AML-193 (cell line): ENCODE measurements around the gene RIMS4.

Experiments
- DNase-seq, 2 experiments: peaks; one replicate each; lab custom pipeline; 2025; lab: John Stamatoyannopoulos, UW

The RIMS4 gene

GRCh38 chr20:44796311-44796710 lies 14.0 kb downstream of the RIMS4 start:
- no peak for DNase-seq

GRCh38 chr20:44795836-44796235 lies 14.5 kb downstream of the RIMS4 start:
- DNase-seq: no peak

GRCh38 chr20:44792796-44793195 lies 17.6 kb downstream of the RIMS4 start:
- DNase-seq: no peak

- DNase-seq: no peak
Measured at GRCh38 chr20:44790638-44791393, 19.5 kb downstream of the RIMS4 start.

- DNase-seq: no peak
Measured at GRCh38 chr20:44788706-44789456, 21.5 kb downstream of the RIMS4 start.

GRCh38 chr20:44787299-44787698 lies 23.0 kb downstream of the RIMS4 start:
- no peak for DNase-seq

GRCh38 chr20:44785768-44786167 lies 24.6 kb downstream of the RIMS4 start:
- no peak for DNase-seq

- no peak for DNase-seq
Measured at GRCh38 chr20:44784688-44785087, 25.7 kb downstream of the RIMS4 start.

- DNase-seq: no peak
Measured at GRCh38 chr20:44781791-44782190, 28.6 kb downstream of the RIMS4 start.

GRCh38 chr20:44781118-44781517 lies 29.2 kb downstream of the RIMS4 start:
- DNase-seq: no peak

- peak in 1 of 2 experiments; percentile 39 for DNase-seq
Measured at GRCh38 chr20:44780226-44780625, 30.1 kb downstream of the RIMS4 start.

GRCh38 chr20:44776980-44777379 lies 33.4 kb downstream of the RIMS4 start:
- DNase-seq: peak in 1 of 2 experiments; percentile 5

GRCh38 chr20:44773070-44773829 lies 37.1 kb downstream of the RIMS4 start:
- no peak for DNase-seq

GRCh38 chr20:44772636-44773035 lies 37.7 kb downstream of the RIMS4 start:
- DNase-seq: no peak

- no peak for DNase-seq
Measured at GRCh38 chr20:44771172-44771535, 39.2 kb downstream of the RIMS4 start.

GRCh38 chr20:44770484-44771171 lies 39.7 kb downstream of the RIMS4 start:
- no peak for DNase-seq

- no peak for DNase-seq
Measured at GRCh38 chr20:44769481-44769863, 40.9 kb downstream of the RIMS4 start.

- no peak for DNase-seq
Measured at GRCh38 chr20:44768854-44769480, 41.4 kb downstream of the RIMS4 start.

GRCh38 chr20:44768256-44768655 lies 42.1 kb downstream of the RIMS4 start:
- no peak for DNase-seq

- DNase-seq: no peak
Measured at GRCh38 chr20:44765701-44766347, 44.5 kb downstream of the RIMS4 start.

- no peak for DNase-seq
Measured at GRCh38 chr20:44765091-44765490, 45.3 kb downstream of the RIMS4 start.
